HG02798 (cell line): Measurements from ENCODE around the gene PSMD10.

Experiments used
- ATAC-seq: cut with Tn5 transposase; IDR thresholded peaks from one replicate; pipeline ENCODE4 v1.9.1; 2021; ENCODE audit warnings: mild to moderate bottlenecking; ENCODE audit not compliant: unreplicated experiment, poor library complexity

Gene PSMD10

GRCh38 chrX:108081110-108081509 lies 10.2 kb downstream of the PSMD10 start:
- no peak for ATAC-seq

- ATAC-seq: no peak
Observed at GRCh38 chrX:108072746-108073145, 18.6 kb downstream of the PSMD10 start.

GRCh38 chrX:108071578-108071977 lies 19.8 kb downstream of the PSMD10 start:
- ATAC-seq: no peak

GRCh38 chrX:108070891-108071290 lies 20.5 kb downstream of the PSMD10 start:
- no peak for ATAC-seq

GRCh38 chrX:108068121-108068520 lies 23.2 kb downstream of the PSMD10 start:
- ATAC-seq: no peak

- ATAC-seq: no peak
Observed at GRCh38 chrX:108064613-108065012, 26.7 kb downstream of the PSMD10 start.

GRCh38 chrX:108064001-108064400 lies 27.3 kb downstream of the PSMD10 start:
- no peak for ATAC-seq

- ATAC-seq: no peak
Observed at GRCh38 chrX:108059801-108060200, 31.5 kb downstream of the PSMD10 start.

- no peak for ATAC-seq
Observed at GRCh38 chrX:108055546-108055945, 35.8 kb downstream of the PSMD10 start.

- ATAC-seq: no peak
Observed at GRCh38 chrX:108053218-108053617, 38.1 kb downstream of the PSMD10 start.

- no peak for ATAC-seq
Observed at GRCh38 chrX:108049649-108050048, 41.7 kb downstream of the PSMD10 start.

GRCh38 chrX:108044554-108045256 lies 46.6 kb downstream of the PSMD10 start, which contains the start of gene VSIG1:
Gene VSIG1, plus strand, starts transcription at chrX:108045065. Its CDS starts 66 bp downstream, at chrX:108045131.
- ATAC-seq: no peak

- no peak for ATAC-seq
Observed at GRCh38 chrX:108036298-108036973, 54.9 kb downstream of the PSMD10 start.

- no peak for ATAC-seq
Observed at GRCh38 chrX:108034725-108035124, 56.6 kb downstream of the PSMD10 start.
